DMS 273 (cell line): ENCODE data around the gene ERP29.
"Not testable (repeated sequence)": the region's sequence is repeated elsewhere in the genome, so short reads cannot be mapped to it uniquely, and the experiment has no call there.

Source experiments
- DNase-seq: peaks from one replicate; lab custom pipeline; 2025; ENCODE audit not compliant: unreplicated experiment; lab: John Stamatoyannopoulos, UW

ERP29 gene

GRCh38 chr12:112012775-112013600 is at the start of gene ERP29, which contains the start of gene TMEM116:
Gene ERP29, plus strand, starts transcription at chr12:112013426. Its CDS starts 40 bp downstream, at chr12:112013466.
Gene TMEM116, minus strand, starts transcription at chr12:112013165. Its CDS starts 7,895 bp downstream, at chr12:112005270.
- peak; percentile 98 for DNase-seq

- DNase-seq: no peak
These were observed 48.3 kb upstream of the ERP29 start for GRCh38 chr12:111964935-111965334.

- DNase-seq: no peak
These were observed 41.4 kb upstream of the ERP29 start for GRCh38 chr12:111971800-111972199.

- no peak for DNase-seq
These were observed 37.9 kb upstream of the ERP29 start for GRCh38 chr12:111975161-111975931.

GRCh38 chr12:111976291-111976690 is 36.9 kb upstream of the ERP29 start:
- DNase-seq: no peak

- no peak for DNase-seq
These were observed 36.4 kb upstream of the ERP29 start for GRCh38 chr12:111976860-111977259.

GRCh38 chr12:111978545-111978944 is 34.7 kb upstream of the ERP29 start:
- no peak for DNase-seq

- DNase-seq: no peak
These were observed 32.6 kb upstream of the ERP29 start for GRCh38 chr12:111980598-111980997.

- no peak for DNase-seq
These were observed 31.2 kb upstream of the ERP29 start for GRCh38 chr12:111981987-111982386.

GRCh38 chr12:111984820-111985219 is 28.4 kb upstream of the ERP29 start:
- no peak for DNase-seq

- DNase-seq: no peak
These were observed 21.7 kb upstream of the ERP29 start for GRCh38 chr12:111991535-111991934.

GRCh38 chr12:111991946-111992345 is 21.3 kb upstream of the ERP29 start:
- DNase-seq: no peak

GRCh38 chr12:111992464-111992863 is 20.8 kb upstream of the ERP29 start:
- no peak for DNase-seq

GRCh38 chr12:111993292-111994150 is 19.7 kb upstream of the ERP29 start:
- no peak for DNase-seq

- not testable (repeated sequence) for DNase-seq
These were observed 18.8 kb upstream of the ERP29 start for GRCh38 chr12:111994211-111995111.

- DNase-seq: no peak
These were observed 17.3 kb upstream of the ERP29 start for GRCh38 chr12:111995782-111996480.

- DNase-seq: no peak
These were observed 15.9 kb upstream of the ERP29 start for GRCh38 chr12:111997300-111997699.

GRCh38 chr12:111998015-111998414 is 15.2 kb upstream of the ERP29 start:
- DNase-seq: no peak

- not testable (repeated sequence) for DNase-seq
These were observed 14.1 kb upstream of the ERP29 start for GRCh38 chr12:111999129-111999528.
